OCI-LY1 (cell line): ENCODE data around the gene PNPLA5.

ENCODE experiments used
- H2AFZ ChIP-seq: fragments of 200-600 bp; sonication (generic), shearing (Covaris generic); 2 replicates; pipeline ENCODE4 v1.6.0; 2014; ENCODE audit warnings: antibody characterized with exemption, mild to moderate bottlenecking, low read length
- H3F3A ChIP-seq: fragments of 200-600 bp; sonication (generic), shearing (Covaris generic); 2 replicates; pipeline ENCODE4 v1.6.0; 2014; ENCODE audit warnings: mild to moderate bottlenecking, antibody characterized with exemption, low read length, moderate library complexity; ENCODE audit not compliant: insufficient read depth
- H3K27ac ChIP-seq: fragments of 200-600 bp; sonication (generic); 2 replicates; pipeline ENCODE4 v1.5.1; 2014; ENCODE audit warnings: low read length, mixed run types, mild to moderate bottlenecking, low read depth; ENCODE audit not compliant: poor library complexity, severe bottlenecking
- H3K27me3 ChIP-seq: fragments of 200-600 bp; sonication (generic); 2 replicates; pipeline ENCODE4 v1.6.0; 2014; ENCODE audit warnings: antibody characterized with exemption, mild to moderate bottlenecking, low read length, moderate library complexity; ENCODE audit not compliant: insufficient read depth
- H3K36me3 ChIP-seq: fragments of 200-600 bp; sonication (generic); 2 replicates; pipeline ENCODE4 v1.6.1; 2014; ENCODE audit warnings: mild to moderate bottlenecking, antibody characterized with exemption, low read length, moderate library complexity, mixed read lengths; ENCODE audit not compliant: insufficient read depth
- H3K4me1 ChIP-seq: fragments of 200-600 bp; sonication (generic); 2 replicates; pipeline ENCODE4 v1.5.1; 2014; ENCODE audit warnings: mild to moderate bottlenecking, low read length, moderate library complexity; ENCODE audit not compliant: insufficient read depth, severe bottlenecking
- H3K4me2 ChIP-seq: fragments of 200-600 bp; sonication (generic), shearing (Covaris generic); 2 replicates; pipeline ENCODE4 v1.6.1; 2014; ENCODE audit warnings: low read length
- H3K4me3 ChIP-seq: fragments of 200-600 bp; sonication (generic); 2 replicates; pipeline ENCODE4 v1.5.1; 2014; ENCODE audit warnings: low read length, low read depth, mild to moderate bottlenecking, mixed read lengths; ENCODE audit not compliant: poor library complexity, severe bottlenecking
- H3K79me2 ChIP-seq: fragments of 200-600 bp; shearing (Covaris generic); 2 replicates; pipeline ENCODE4 v1.6.1; 2016; ENCODE audit warnings: mixed run types, low read length, mixed read lengths; ENCODE audit not compliant: insufficient read depth
- H3K9ac ChIP-seq: fragments of 200-600 bp; sonication (generic), shearing (Covaris generic); 2 replicates; pipeline ENCODE4 v1.6.1; 2014; ENCODE audit warnings: mild to moderate bottlenecking, low read length, mixed read lengths
- H3K9me2 ChIP-seq: fragments of 200-600 bp; sonication (generic), shearing (Covaris generic); 2 replicates; pipeline ENCODE4 v1.6.1; 2014; ENCODE audit warnings: low read depth, mild to moderate bottlenecking, low read length, mixed read lengths
- H3K9me3 ChIP-seq: fragments of 200-600 bp; shearing (Covaris generic); 2 replicates; pipeline ENCODE4 v1.6.1; 2014; ENCODE audit warnings: low read length, mixed read lengths
- H4K20me1 ChIP-seq: fragments of 200-600 bp; sonication (generic), shearing (Covaris generic); 2 replicates; pipeline ENCODE4 v1.6.0; 2016; ENCODE audit warnings: mild to moderate bottlenecking, low read length; ENCODE audit not compliant: insufficient read depth
- CTCF ChIP-seq: fragments of 200-600 bp; sonication (generic), shearing (Covaris generic); IDR thresholded peaks from 2 replicates; pipeline ENCODE4 v1.5.1; 2017; ENCODE audit warnings: mild to moderate bottlenecking, antibody characterized with exemption, low read length, moderate library complexity, mixed read lengths
- EZH2 ChIP-seq: fragments of 200-600 bp; sonication (generic), shearing (Covaris generic); IDR thresholded peaks from 2 replicates; pipeline ENCODE4 v1.8.0; 2017; ENCODE audit warnings: borderline replicate concordance, mixed run types, mild to moderate bottlenecking, antibody characterized with exemption, low read length, moderate library complexity, mixed read lengths

PNPLA5 gene

GRCh38 chr22:43884600-43885318, 7.1 kb downstream of the PNPLA5 start:
- no peaks in the 10 kb centered on the region for H3K27me3 ChIP-seq
- no peaks in the 10 kb centered on the region for H3K36me3 ChIP-seq
- no peak overlapping the region for H3K9ac ChIP-seq
- no peaks in the 10 kb centered on the region for H3K4me1 ChIP-seq
- H3K27ac ChIP-seq = no peak overlapping the region
- H3K79me2 ChIP-seq = no peaks in the 10 kb centered on the region
- no peak overlapping the region for H2AFZ ChIP-seq
- H3F3A ChIP-seq = no peaks in the 10 kb centered on the region
- no peak for TF ChIP-seq EZH2
- TF ChIP-seq CTCF = peak; percentile 76
- H3K4me3 ChIP-seq = no peak overlapping the region
- no peaks in the 10 kb centered on the region for H3K9me2 ChIP-seq
- H3K4me2 ChIP-seq = no peak overlapping the region
- H4K20me1 ChIP-seq = no peaks in the 10 kb centered on the region
- H3K9me3 ChIP-seq = no peaks in the 10 kb centered on the region

- Histone ChIP-seq H3K9me3 (no peaks in the 10 kb centered on the region), H3F3A (no peaks in the 10 kb centered on the region), H3K27ac (no peak overlapping the region), H3K36me3 (no peaks in the 10 kb centered on the region), H2AFZ (no peak overlapping the region), H3K27me3 (no peaks in the 10 kb centered on the region), H4K20me1 (no peaks in the 10 kb centered on the region), H3K4me1 (no peaks in the 10 kb centered on the region), H3K79me2 (no peaks in the 10 kb centered on the region), H3K9me2 (no peaks in the 10 kb centered on the region), H3K4me2 (no peak overlapping the region), H3K4me3 (no peak overlapping the region), H3K9ac (no peak overlapping the region)
- TF ChIP-seq EZH2 = no peak
- no peak for TF ChIP-seq CTCF
Observed at GRCh38 chr22:43883719-43884415, 7.9 kb downstream of the PNPLA5 start.

GRCh38 chr22:43883012-43883661, 8.7 kb downstream of the PNPLA5 start:
- Histone ChIP-seq H3K9me3 (no peaks in the 10 kb centered on the region), H3F3A (no peaks in the 10 kb centered on the region), H3K9me2 (no peaks in the 10 kb centered on the region), H3K9ac (no peak overlapping the region), H3K27ac (no peak overlapping the region), H3K4me3 (no peak overlapping the region), H3K27me3 (no peaks in the 10 kb centered on the region), H2AFZ (no peak overlapping the region), H3K79me2 (no peaks in the 10 kb centered on the region), H3K4me2 (no peak overlapping the region), H4K20me1 (no peaks in the 10 kb centered on the region), H3K36me3 (no peaks in the 10 kb centered on the region), H3K4me1 (no peaks in the 10 kb centered on the region)
- peak; percentile 77 for TF ChIP-seq CTCF
- no peak for TF ChIP-seq EZH2
